Hepatocyte (in vitro differentiated cells): ENCODE results near the gene NHSL2. TPM values are rescaled to one million over a fixed set of nuclear protein-coding genes. Genes with fewer than 3 reads are reported as not detected.

Experiments used
- DNase-seq: peaks from one replicate; pipeline ENCODE4 v3.0.0-alpha.2; 2016; ENCODE audit warnings: low spot score
- H2AFZ ChIP-seq: fragments of 200-600 bp; sonication (generic); 2 replicates; pipeline ENCODE4 v1.6.0; 2016; ENCODE audit warnings: antibody characterized with exemption, mild to moderate bottlenecking
- H3K27ac ChIP-seq: fragments of 200-600 bp; sonication (generic); 2 replicates; pipeline ENCODE4 v1.5.1; 2016; ENCODE audit warnings: mild to moderate bottlenecking
- H3K27me3 ChIP-seq: fragments of 200-600 bp; sonication (generic); 2 replicates; pipeline ENCODE4 v1.6.1; 2016
- H3K36me3 ChIP-seq: fragments of 200-600 bp; sonication (generic); replicated peaks from 2 replicates; pipeline ENCODE4 v1.5.1; 2016; ENCODE audit warnings: low read depth; ENCODE audit not compliant: insufficient read depth
- H3K4me1 ChIP-seq: fragments of 200-600 bp; sonication (generic); 2 replicates; pipeline ENCODE4 v1.5.1; 2016; ENCODE audit warnings: mild to moderate bottlenecking, moderate library complexity; ENCODE audit not compliant: insufficient read depth
- H3K4me2 ChIP-seq: fragments of 200-600 bp; sonication (generic); 2 replicates; pipeline ENCODE4 v1.6.0; 2016
- H3K4me3 ChIP-seq: fragments of 200-600 bp; sonication (generic); 2 replicates; pipeline ENCODE4 v1.5.1; 2016; ENCODE audit warnings: mild to moderate bottlenecking
- H3K79me2 ChIP-seq: fragments of 200-600 bp; sonication (generic); 2 replicates; pipeline ENCODE4 v1.6.0; 2017; ENCODE audit warnings: mild to moderate bottlenecking
- H3K9me2 ChIP-seq: fragments of 200-600 bp; sonication (generic); replicated peaks from 2 replicates; pipeline ENCODE4 v1.6.0; 2017; ENCODE audit warnings: mild to moderate bottlenecking; ENCODE audit not compliant: insufficient read depth
- H3K9me3 ChIP-seq: fragments of 200-600 bp; sonication (generic); 2 replicates; pipeline ENCODE4 v1.5.1; 2016; ENCODE audit warnings: low read depth, mild to moderate bottlenecking
- H4K20me1 ChIP-seq: fragments of 200-600 bp; sonication (generic); 2 replicates; pipeline ENCODE4 v1.6.0; 2016; ENCODE audit warnings: mild to moderate bottlenecking; ENCODE audit not compliant: insufficient read depth, poor library complexity, severe bottlenecking
- EZH2 ChIP-seq: fragments of 200-600 bp; sonication (generic); IDR thresholded peaks from 2 replicates; pipeline ENCODE4 v1.6.1; 2016; ENCODE audit warnings: antibody characterized with exemption, mild to moderate bottlenecking, borderline replicate concordance
- EZH2phosphoT487 ChIP-seq: fragments of 200-600 bp; sonication (generic); IDR thresholded peaks from one replicate; pipeline ENCODE4 v1.6.1; 2018; ENCODE audit warnings: antibody characterized with exemption, mild to moderate bottlenecking, low read depth, moderate library complexity; ENCODE audit not compliant: unreplicated experiment, severe bottlenecking
- WGBS: methylation state at CpG from one replicate; pipeline ENCODE4 v1.1.6; 2016; ENCODE audit warnings: low lambda C conversion rate; ENCODE audit errors: missing lambda C conversion rate; 5-methylcytosine and 5-hydroxymethylcytosine counted together
- polyA plus RNA-seq: library from polyadenylated mRNA; unstranded; fragments of >200 nt; fragmentation: Nextera tagmentation; extraction: Ambion mirVana; gene quantifications from 2 replicates; pipeline ENCODE4 v1.2.1, GENCODE V29; 2016
- total RNA-seq: library from RNA; depleted of rRNA; stranded (reverse); fragments of >200 nt; gene quantifications from 2 replicates; pipeline ENCODE4 v1.2.3, GENCODE V29; 2014
- TF ChIP-seq, protein P1 (sequence below): fragments of 200-600 bp; sonication (generic); IDR thresholded peaks from 2 replicates; pipeline ENCODE4 v1.5.1; 2016; ENCODE audit warnings: antibody characterized with exemption, mild to moderate bottlenecking; ENCODE audit not compliant: poor library complexity

Gene NHSL2
- total and polyA plus RNA-seq, 2 experiments from 2014 or later, result 2.3 to 3.2 TPM

DNA sequence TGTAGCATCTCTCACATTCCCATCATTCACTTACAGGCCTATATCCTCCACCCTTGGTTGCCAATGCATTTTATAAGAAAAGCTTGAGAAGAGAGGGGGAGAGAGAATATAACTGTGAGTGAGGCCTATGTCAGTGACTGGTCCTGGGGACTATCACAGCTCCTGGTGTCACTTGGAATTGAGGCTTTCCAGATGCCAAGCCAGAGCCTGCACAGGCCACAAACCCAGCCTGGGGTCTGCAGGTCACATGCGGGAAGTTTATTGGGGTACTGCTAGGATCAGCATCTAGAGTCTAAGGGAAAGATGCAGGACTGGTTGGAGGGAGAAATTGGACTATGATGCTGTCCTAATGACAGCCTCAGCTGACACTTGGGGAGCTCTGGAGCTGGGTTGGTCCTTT is 173.5 kb downstream of the NHSL2 start:
- Histone ChIP-seq H3K36me3 (no peaks in the 10 kb centered on the region), H4K20me1 (no peaks in the 10 kb centered on the region), H3K4me3 (no peak overlapping the region), H2AFZ (no peak overlapping the region), H3K27ac (no peak overlapping the region), H3K4me2 (no peak overlapping the region), H3K9me3 (no peaks in the 10 kb centered on the region), H3K79me2 (no peaks in the 10 kb centered on the region), H3K4me1 (no peaks in the 10 kb centered on the region), H3K27me3 (no peaks in the 10 kb centered on the region), H3K9me2 (no peaks in the 10 kb centered on the region)
- 56% methylated on average over 1 of the region's 1 CpG for WGBS
- TF ChIP-seq EZH2 (no peak), EZH2phosphoT487 (no peak)
- TF ChIP-seq, protein P1, sequence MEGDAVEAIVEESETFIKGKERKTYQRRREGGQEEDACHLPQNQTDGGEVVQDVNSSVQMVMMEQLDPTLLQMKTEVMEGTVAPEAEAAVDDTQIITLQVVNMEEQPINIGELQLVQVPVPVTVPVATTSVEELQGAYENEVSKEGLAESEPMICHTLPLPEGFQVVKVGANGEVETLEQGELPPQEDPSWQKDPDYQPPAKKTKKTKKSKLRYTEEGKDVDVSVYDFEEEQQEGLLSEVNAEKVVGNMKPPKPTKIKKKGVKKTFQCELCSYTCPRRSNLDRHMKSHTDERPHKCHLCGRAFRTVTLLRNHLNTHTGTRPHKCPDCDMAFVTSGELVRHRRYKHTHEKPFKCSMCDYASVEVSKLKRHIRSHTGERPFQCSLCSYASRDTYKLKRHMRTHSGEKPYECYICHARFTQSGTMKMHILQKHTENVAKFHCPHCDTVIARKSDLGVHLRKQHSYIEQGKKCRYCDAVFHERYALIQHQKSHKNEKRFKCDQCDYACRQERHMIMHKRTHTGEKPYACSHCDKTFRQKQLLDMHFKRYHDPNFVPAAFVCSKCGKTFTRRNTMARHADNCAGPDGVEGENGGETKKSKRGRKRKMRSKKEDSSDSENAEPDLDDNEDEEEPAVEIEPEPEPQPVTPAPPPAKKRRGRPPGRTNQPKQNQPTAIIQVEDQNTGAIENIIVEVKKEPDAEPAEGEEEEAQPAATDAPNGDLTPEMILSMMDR, result no peak
- DNase-seq, result no peak

GRCh38 chrX:72086995-72087394 is 176.3 kb downstream of the NHSL2 start:
- H3K27me3 ChIP-seq, result no peaks in the 10 kb centered on the region
- TF ChIP-seq EZH2 (no peak), EZH2phosphoT487 (no peak)
- TF ChIP-seq, protein P1, result no peak
- H3K4me1 ChIP-seq, result no peaks in the 10 kb centered on the region
- H3K4me3 ChIP-seq, result no peak overlapping the region
- H3K9me2 ChIP-seq, result no peaks in the 10 kb centered on the region
- no peak overlapping the region for H2AFZ ChIP-seq
- 92% methylated on average over 1 of the region's 1 CpG for WGBS
- H3K4me2 ChIP-seq, result no peak overlapping the region
- H3K27ac ChIP-seq, result no peak overlapping the region
- no peaks in the 10 kb centered on the region for H3K9me3 ChIP-seq
- DNase-seq, result no peak
- H4K20me1 ChIP-seq, result no peaks in the 10 kb centered on the region
- no peaks in the 10 kb centered on the region for H3K36me3 ChIP-seq
- no peaks in the 10 kb centered on the region for H3K79me2 ChIP-seq

GRCh38 chrX:72088761-72089160 is 178.1 kb downstream of the NHSL2 start:
- DNase-seq, result no peak
- H3K9me2 ChIP-seq, result no peaks in the 10 kb centered on the region
- WGBS, result 74% methylated on average over 6 of the region's 6 CpGs
- no peak overlapping the region for H2AFZ ChIP-seq
- no peak overlapping the region for H3K4me2 ChIP-seq
- no peaks in the 10 kb centered on the region for H3K9me3 ChIP-seq
- no peaks in the 10 kb centered on the region for H3K79me2 ChIP-seq
- no peak overlapping the region for H3K27ac ChIP-seq
- no peaks in the 10 kb centered on the region for H3K36me3 ChIP-seq
- H3K4me3 ChIP-seq, result no peak overlapping the region
- no peak for TF ChIP-seq EZH2
- TF ChIP-seq, protein P1, result no peak
- TF ChIP-seq EZH2phosphoT487, result no peak
- no peaks in the 10 kb centered on the region for H4K20me1 ChIP-seq
- H3K27me3 ChIP-seq, result no peaks in the 10 kb centered on the region
- no peaks in the 10 kb centered on the region for H3K4me1 ChIP-seq

DNA sequence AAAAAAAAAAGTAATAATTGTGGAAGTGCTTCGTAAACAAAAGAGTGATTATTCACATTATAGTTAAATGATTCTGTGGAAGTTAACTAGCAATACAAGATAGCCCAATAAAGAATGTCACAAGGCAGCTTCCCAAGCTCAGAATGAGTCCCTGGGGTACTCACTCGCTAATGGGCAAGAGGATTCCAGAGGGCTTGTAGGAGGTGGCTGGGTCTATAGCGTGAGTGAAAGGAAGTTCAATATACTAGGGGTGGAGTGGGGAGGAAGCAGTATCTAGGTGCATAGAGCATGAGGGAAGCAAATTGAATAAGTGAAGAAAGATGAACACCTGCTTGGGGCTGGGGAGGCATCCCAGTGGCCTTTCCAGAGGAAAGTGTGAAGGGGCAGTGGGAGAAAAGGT is 178.6 kb downstream of the NHSL2 start:
- no peak overlapping the region for H3K27ac ChIP-seq
- no peak overlapping the region for H2AFZ ChIP-seq
- H3K9me2 ChIP-seq, result no peaks in the 10 kb centered on the region
- no peaks in the 10 kb centered on the region for H3K36me3 ChIP-seq
- H3K27me3 ChIP-seq, result no peaks in the 10 kb centered on the region
- no peak for DNase-seq
- H3K79me2 ChIP-seq, result no peaks in the 10 kb centered on the region
- TF ChIP-seq EZH2, result no peak
- TF ChIP-seq, protein P1, result no peak
- TF ChIP-seq EZH2phosphoT487, result no peak
- H4K20me1 ChIP-seq, result no peaks in the 10 kb centered on the region
- no peaks in the 10 kb centered on the region for H3K9me3 ChIP-seq
- H3K4me3 ChIP-seq, result no peak overlapping the region
- H3K4me2 ChIP-seq, result no peak overlapping the region
- 64% methylated on average over 3 of the region's 3 CpGs for WGBS
- no peaks in the 10 kb centered on the region for H3K4me1 ChIP-seq
